CD4-positive, alpha-beta T cell treated with Interferon gamma for 1 hour (primary cell): ENCODE measurements around the gene DNASE2B.

Experiments
- DNase-seq: peaks from one replicate; pipeline ENCODE4 v3.0.0-alpha.2; 2020

DNASE2B gene, protein sequence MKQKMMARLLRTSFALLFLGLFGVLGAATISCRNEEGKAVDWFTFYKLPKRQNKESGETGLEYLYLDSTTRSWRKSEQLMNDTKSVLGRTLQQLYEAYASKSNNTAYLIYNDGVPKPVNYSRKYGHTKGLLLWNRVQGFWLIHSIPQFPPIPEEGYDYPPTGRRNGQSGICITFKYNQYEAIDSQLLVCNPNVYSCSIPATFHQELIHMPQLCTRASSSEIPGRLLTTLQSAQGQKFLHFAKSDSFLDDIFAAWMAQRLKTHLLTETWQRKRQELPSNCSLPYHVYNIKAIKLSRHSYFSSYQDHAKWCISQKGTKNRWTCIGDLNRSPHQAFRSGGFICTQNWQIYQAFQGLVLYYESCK

GRCh38 chr1:84398175-84399155, at the start of gene DNASE2B:
Gene DNASE2B, plus strand, starts transcription at chr1:84398484. Its CDS starts 81 bp downstream, at chr1:84398565.
- no peak for DNase-seq

GRCh38 chr1:84348759-84349158, 49.5 kb upstream of the DNASE2B start:
- DNase-seq, result no peak

DNA sequence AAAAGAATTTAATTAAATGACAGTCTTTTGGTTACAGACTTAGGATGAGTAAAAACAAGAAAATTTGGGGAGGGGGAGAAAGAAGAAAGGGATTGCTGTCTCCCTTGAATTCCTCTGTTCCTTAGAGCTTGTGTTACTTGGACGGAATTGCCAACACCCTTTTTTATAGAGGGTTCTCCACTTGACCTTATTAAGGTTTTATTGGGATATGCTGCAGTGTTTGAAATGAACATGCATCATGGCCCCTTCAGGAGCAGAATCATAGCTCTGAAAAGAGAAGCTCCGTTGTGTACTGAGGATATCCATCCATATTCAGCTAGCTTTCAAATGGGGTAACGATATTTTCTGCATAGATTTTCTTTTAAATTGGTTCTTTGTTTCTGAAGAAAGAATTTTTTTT, 48.2 kb upstream of the DNASE2B start:
- DNase-seq, result no peak

DNA sequence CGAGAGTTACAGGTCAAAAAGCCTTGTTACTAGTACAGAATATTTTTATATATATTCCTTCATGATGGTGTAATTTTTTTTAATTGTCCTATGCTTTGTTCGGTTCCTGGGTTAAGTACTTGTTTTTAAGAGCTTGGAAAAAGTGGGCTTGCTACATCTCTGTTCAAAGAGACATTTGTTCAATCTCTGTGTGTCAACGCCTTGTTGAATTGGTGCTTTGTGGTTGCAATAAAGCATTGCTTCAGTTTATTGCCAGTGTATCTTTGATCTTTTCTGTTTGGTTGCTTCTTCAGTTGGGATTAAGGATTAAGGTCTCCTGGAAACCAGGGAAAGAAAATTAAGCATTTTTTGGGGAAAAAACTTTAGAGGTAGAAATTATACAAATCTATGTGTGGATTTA, 47.7 kb upstream of the DNASE2B start:
- DNase-seq, result no peak

GRCh38 chr1:84352298-84353106, 45.8 kb upstream of the DNASE2B start:
- DNase-seq, result no peak

- DNase-seq, result no peak
These were observed 44.6 kb upstream of the DNASE2B start for GRCh38 chr1:84353695-84354094.

GRCh38 chr1:84355556-84355955, 42.7 kb upstream of the DNASE2B start:
- no peak for DNase-seq

GRCh38 chr1:84356881-84357280, 41.4 kb upstream of the DNASE2B start:
- DNase-seq, result no peak

DNA sequence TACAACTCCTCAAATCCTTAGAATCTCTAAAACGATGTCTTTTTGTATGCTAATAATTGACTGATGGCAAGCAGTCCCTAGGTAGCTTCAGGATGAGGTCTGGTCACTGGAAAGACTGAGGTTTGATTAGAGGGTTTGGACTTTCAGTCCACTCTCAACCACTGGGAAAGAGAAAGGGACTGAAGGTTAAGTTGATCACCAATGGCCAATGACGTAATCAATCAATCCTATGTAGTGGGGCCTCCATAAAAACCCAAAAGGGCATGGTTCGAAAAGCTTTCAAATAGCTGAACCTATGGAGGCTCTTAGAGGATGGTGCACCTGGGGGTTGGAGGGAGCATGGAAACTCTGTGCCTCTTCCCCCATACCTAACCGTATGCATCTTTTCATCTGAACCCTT, 39.6 kb upstream of the DNASE2B start:
- DNase-seq, result no peak

- DNase-seq, result no peak
These were observed 38.0 kb upstream of the DNASE2B start for GRCh38 chr1:84360316-84360715.

DNA sequence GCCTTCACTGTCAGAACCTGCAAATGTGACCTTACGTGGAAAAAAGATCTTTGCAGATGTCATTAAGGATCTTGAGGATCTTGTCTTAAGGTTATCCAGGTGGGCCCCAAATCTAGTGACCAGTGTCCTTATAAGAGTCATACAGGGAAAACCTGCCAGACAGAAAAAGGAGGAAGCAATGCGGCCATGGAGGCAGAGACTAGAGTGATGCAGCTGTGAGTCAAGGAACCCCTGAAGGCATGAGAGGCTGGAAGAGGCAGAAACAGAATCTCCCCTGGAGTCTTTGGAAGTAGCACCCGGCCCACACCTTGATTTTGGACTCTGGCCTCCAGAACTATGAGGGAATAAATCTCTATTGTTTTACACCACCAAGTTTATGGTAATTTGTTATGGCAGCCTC, 36.5 kb upstream of the DNASE2B start:
- DNase-seq, result no peak

GRCh38 chr1:84363019-84363418, 35.3 kb upstream of the DNASE2B start:
- no peak for DNase-seq

DNA sequence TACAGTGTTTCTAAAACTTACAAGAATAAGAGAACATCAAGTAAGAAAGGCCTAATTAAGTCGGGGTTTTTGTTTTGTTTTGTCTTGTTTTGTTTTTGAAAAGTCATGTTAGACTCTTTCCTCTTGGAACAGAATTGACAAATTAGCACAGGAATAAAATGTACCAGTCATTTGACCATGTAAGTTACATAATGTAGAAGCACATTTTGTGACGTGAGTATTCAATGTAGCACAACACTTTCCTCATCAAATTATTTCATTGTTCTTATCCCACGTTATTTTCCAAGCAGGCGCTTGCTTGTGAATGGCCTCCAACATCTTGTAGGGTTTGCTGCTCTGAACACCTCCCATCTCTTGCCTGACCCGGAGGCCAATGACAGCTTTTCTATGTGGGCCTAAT, 34.7 kb upstream of the DNASE2B start:
- DNase-seq, result no peak

DNA sequence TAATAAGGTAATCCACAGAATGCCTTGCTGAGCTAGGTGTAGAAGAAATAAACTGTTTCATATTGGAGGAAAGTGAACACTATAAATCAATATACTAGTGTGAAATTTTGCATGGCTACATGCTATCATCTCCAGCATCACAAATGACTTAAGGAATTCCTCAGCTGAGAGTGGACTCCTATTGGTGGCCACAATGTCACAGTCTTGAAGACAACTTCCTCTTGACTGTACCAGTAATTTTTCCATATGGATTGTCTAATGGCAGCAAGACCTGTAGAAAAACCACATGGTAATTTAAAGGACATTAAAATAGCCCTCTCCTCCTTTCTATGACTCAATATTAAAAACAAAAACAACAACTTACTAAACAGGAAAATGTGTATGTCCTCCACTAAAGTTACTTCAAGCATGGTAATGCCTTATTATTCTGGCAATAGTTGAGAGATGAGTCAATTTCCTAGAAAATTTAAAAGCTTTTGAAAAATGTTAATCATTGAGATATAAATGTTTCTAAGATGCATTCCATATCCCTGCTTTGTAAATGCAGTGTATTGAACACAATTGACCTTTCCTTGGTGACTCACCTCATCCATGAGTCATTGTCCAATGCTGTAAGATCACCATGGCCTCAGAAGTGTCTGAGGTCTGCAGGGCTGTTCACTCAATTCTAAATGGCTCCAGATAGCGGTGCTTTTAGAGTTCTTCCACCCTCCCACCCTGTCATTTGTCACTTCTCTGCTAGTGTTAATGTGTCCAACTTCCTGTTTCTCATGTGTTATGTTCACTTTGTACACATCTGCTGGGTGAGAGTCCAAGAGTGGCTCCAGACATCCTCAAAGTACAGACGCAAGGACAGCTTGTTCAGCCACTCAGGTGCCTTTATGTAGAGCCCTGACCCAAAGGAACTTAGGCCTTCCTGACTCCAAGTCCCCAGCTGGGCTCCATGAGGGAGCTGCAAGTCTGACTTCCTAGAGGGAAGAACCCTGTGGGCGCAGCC, 32.8 kb upstream of the DNASE2B start:
- DNase-seq, result peak; percentile 5

- DNase-seq, result no peak
These were observed 31.5 kb upstream of the DNASE2B start for GRCh38 chr1:84366786-84367185.

DNA sequence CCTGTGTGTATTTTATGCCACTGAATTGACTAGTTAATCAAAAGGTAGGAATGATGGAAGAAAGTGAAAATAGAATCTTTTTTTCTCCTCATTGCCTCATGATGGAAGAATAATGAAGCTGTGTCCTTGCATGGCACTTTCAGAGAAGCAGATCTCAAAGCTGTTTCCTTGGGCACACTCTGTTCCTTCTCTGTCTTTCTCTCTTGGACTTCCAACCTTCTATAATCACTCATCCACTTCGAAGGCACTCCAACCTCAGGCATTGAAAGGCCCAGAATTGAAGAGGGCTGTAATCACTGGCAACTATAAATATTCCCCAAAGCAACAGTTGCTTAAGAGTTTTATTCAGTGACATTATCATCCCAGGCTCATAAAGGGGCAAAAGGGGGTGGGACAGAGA, 31.1 kb upstream of the DNASE2B start:
- DNase-seq, result no peak

- DNase-seq, result no peak
These were observed 29.8 kb upstream of the DNASE2B start for GRCh38 chr1:84368441-84368840.

DNA sequence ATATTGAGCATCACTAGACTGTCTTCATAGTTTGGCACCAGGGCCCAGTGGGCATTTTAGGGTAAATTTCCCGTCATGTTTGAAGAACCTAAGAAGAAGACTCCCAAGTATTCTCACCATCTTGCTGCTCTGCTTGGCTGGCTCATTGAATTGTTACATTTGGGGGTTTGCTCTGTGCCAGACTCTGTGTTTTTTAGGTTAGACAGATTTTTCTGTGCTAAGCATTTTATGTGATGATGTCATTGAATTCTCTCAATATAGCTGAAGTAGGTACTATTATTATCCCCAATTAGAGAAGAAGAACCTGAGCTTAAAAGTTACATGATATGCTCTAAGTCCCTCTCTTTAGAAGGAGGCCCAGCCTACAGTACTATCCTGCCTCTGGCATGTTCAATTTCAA, 28.0 kb upstream of the DNASE2B start:
- no peak for DNase-seq

- no peak for DNase-seq
These were observed 27.4 kb upstream of the DNASE2B start for GRCh38 chr1:84370831-84371394.

GRCh38 chr1:84373436-84374141, 24.7 kb upstream of the DNASE2B start:
- no peak for DNase-seq
